Adrenal gland (tissue), 5 donors: Measurements from ENCODE around the gene FAM53B.

Experiments
- POLR2A ChIP-seq, 2 donors: fragments of 450-650 bp; IDR thresholded peaks; one replicate each; pipeline ENCODE4 v1.6.1; 2017; ENCODE audit warnings: antibody characterized with exemption in 2 of 2, mild to moderate bottlenecking in 2 of 2, moderate library complexity in 1 of 2
- TF ChIP-seq, protein P1 (sequence below), 6 experiments: fragments of 450-650 bp in 4 of 6; fragments of 200-600 bp in 2 of 6; sonication (generic) in 1 of 6; IDR thresholded peaks; 1 replicate in 5 of 6; 2 replicates in 1 of 6; pipeline versions ENCODE4 v1.5.1 to v1.8.0; 2016 to 2021; ENCODE audit warnings: antibody characterized with exemption in 6 of 6, mild to moderate bottlenecking in 2 of 6, moderate library complexity in 1 of 6
- donor health status: DM: no; HTN: no; CAD: no.

DNA sequence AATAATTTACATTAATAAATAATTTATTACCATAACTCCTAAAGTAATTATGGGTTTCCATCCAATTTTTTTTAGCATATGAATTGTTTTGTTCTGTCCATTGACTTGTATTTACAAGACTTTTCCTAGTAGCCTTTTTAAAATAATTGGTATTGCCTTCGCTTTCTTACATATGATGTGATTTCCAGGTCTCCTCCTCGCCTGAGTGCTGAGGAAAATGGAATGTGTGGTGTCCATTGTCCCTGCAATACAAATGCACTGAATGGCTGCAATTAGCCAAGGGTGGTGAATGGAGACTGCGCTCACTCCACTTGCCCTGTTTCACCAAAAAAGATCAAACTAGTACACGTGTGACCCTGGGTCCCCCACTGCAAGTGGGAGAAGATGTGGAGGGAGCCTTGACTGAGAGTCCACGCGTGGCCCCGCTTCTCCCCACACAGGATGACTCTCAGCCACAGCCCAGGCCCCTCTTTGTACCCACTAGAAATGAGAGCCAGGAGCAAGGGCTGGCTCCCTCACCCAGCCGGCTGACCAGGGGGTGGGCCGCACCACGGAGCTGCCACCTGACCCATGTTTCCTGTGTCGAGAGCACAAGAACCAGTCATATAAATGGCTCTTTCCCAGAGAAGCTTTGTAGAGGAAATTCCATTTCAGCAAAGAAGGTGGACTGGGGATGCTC lies 52.6 kb downstream of the FAM53B start:
- TF ChIP-seq, protein P1, sequence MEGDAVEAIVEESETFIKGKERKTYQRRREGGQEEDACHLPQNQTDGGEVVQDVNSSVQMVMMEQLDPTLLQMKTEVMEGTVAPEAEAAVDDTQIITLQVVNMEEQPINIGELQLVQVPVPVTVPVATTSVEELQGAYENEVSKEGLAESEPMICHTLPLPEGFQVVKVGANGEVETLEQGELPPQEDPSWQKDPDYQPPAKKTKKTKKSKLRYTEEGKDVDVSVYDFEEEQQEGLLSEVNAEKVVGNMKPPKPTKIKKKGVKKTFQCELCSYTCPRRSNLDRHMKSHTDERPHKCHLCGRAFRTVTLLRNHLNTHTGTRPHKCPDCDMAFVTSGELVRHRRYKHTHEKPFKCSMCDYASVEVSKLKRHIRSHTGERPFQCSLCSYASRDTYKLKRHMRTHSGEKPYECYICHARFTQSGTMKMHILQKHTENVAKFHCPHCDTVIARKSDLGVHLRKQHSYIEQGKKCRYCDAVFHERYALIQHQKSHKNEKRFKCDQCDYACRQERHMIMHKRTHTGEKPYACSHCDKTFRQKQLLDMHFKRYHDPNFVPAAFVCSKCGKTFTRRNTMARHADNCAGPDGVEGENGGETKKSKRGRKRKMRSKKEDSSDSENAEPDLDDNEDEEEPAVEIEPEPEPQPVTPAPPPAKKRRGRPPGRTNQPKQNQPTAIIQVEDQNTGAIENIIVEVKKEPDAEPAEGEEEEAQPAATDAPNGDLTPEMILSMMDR (IDR thresholded peaks at IDR 0.05), result no peak
- TF ChIP-seq POLR2A (IDR thresholded peaks at IDR 0.05), result no peak
